ENCODE measurements around the gene RIOK1.

The RIOK1 gene

GRCh38 chr6:7410851-7411250, 21.2 kb downstream of the RIOK1 start:
- DNase-seq, result no peak

- DNase-seq, result no peak
Measured at GRCh38 chr6:7411328-7411727, 21.7 kb downstream of the RIOK1 start.

GRCh38 chr6:7413151-7413823, 23.7 kb downstream of the RIOK1 start:
- no peak for DNase-seq

GRCh38 chr6:7414811-7415210, 25.2 kb downstream of the RIOK1 start:
- DNase-seq, result no peak

- no peak for DNase-seq
Measured at GRCh38 chr6:7417684-7418083, 28.1 kb downstream of the RIOK1 start.

DNA sequence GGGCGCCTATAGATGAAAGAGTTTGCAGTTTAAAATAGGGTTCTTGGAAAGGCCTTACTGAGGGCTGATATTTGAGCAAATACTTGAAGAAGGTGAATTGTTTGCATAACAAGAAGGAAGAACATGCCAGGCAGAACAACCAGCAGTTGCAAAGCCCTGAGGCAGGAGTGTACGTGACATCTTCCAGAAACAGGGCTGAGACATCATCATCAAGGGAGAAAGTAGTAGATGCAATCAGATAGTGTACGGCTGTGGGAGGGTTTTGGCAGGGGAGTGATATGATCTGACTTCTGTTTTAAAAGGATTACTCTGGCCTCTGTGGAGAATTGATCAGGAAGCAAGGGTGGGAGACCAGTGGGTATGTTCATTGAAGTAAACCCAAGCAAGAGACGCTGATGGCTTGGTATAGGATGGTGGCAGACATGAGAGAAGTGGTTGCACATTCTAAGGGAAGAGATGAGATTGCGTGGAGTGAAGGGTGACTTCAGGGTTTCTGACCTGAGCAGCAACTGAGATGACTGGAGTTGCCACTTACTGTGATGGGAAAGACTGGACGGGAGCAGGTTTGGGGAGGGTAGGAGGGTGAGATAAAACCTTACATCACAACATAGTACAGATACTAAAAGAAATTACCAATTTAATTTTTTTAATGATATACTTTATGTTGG, 28.8 kb downstream of the RIOK1 start:
- no peak for DNase-seq

DNA sequence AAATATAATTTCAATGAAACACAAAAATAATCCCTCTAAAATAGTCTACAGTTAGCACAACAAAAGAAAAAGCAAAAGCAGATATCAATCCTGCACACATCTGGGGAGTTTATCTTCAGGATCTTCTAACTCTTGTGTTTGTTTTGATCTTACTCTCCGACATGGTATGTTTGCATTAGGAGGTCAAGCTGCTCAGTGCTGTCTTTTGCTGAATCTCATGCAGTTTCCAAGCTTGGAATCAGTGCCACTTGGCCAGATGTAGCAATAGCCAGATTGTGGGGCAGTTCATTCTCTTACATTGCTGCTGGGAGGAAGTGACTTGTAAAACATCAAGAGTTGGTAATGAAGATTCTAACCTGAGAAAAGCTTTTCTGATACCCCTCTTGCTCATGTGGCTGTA, 29.5 kb downstream of the RIOK1 start:
- DNase-seq, result no peak

GRCh38 chr6:7421066-7421465, 31.5 kb downstream of the RIOK1 start:
- DNase-seq, result no peak

DNA sequence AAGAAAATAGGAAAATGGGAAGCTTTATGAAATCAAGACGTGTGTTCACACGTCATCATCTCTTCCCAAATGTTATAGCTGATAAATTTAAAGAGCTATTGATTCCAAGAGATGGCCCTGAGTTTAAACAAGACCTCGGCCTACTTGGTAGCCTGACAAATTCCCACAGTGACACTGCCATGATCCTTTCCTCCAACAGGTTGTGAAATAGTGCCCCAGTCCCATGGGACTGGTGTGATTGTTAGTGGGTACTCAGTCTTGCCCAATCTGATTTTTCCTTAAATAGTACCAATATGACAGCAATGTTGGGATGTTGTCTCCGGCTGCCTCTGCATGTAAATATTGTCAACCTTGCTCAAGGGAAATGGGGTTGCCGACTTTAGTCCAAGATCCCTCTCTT, 34.5 kb downstream of the RIOK1 start:
- no peak for DNase-seq

DNA sequence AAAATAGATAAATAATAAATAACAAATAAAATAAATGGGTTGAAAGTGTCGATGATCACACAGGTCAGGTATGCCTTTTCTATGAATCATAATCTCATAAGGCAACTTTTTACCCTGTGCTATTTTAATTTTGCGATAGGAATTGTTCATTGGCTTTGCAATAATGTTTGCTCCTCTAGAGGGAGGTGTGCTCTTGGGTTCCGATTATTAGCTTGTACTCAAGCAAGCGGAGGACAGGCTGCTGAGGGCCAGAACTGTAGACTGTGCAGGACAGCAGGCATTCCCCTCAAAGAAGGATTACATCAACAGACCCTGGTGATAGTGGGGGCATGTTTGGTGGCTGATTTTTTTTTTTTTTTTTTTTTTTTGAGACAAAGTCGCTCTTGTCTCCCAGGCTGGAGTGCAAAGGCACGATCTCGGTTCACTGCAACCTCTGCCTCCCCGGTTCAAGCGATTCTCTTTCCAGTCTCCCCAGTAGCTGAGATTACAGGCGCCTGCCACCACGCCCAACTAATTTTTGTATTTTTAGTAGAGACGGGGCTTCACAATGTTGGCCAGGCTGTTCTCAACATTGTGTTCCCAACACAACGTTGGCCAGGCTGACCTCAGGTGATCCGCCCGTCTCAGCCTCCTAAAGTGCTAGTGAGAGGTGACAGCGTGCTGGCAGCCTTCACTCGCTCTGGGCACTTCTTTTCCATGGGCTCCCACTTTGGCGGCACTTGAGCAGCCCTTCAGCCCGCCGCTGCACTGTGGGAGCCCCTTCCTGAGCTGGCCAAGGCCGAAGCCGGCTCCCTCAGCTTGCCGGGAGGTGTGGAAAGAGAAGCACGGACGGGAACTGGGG, 35.6 kb downstream of the RIOK1 start:
- DNase-seq, result no peak

GRCh38 chr6:7425808-7426190, 36.2 kb downstream of the RIOK1 start:
- DNase-seq, result no peak

DNA sequence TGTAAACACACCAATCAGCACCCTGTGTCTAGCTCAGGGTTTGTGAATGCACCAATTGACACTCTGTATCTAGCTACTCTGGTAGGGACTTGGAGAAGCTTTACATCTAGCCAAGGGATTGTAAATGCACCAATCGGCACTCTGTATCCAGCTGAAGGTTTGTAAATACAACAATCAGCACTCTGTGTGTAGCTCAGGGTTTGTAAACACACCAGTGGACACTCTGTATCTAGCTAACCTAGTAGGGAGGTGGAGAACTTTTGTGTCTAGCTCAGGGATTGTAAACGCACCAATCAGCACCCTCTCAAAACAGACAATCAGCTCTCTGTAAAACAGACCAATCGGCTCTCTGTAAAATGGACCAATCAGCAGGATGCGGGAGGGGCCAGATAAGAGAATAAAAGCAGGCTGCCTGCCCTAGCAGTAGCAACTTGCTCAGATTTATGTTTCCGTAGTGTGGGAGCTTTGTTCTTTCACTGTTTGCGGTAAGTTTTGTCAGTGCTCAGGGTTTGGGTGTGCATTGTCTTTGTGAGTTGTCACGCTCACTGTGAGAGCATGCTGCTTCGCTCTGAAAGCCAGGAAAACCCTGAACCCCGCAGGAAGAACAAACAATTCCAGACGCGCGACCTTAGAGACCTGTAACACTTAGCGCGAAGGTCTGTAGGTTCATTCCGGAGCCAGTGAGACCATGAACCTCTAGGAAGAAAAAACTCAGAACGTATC, 37.0 kb downstream of the RIOK1 start:
- no peak for DNase-seq

GRCh38 chr6:7431313-7431673, 41.7 kb downstream of the RIOK1 start:
- DNase-seq, result no peak

- DNase-seq, result no peak
Measured at GRCh38 chr6:7431674-7432390, 42.2 kb downstream of the RIOK1 start.

GRCh38 chr6:7432391-7433120, 42.9 kb downstream of the RIOK1 start:
- DNase-seq, result no peak

DNA sequence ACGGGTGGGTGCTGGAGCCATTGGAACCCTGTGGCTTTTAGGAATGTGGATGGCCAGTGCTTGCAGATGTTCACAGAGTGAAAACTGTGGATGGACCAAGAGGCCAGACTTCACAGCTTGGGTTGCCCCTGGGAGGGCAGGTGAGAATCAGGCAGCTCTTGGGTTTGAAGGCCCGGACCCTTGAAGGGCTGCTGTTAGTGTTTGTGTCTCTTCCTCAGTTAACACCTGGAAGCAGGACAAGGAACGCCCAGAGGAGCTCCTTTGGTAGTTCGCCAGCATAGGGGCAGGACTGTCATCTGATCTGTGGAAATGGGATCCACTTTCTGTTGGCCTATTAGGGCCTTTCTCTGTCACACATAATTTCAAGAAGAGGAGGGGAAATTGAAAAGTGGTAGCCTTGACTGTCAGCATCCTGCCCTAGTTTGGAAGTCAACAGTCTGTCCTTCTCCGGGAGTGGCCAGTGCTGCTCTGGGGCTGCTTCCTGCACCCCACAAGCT, 43.6 kb downstream of the RIOK1 start:
- no peak for DNase-seq

DNA sequence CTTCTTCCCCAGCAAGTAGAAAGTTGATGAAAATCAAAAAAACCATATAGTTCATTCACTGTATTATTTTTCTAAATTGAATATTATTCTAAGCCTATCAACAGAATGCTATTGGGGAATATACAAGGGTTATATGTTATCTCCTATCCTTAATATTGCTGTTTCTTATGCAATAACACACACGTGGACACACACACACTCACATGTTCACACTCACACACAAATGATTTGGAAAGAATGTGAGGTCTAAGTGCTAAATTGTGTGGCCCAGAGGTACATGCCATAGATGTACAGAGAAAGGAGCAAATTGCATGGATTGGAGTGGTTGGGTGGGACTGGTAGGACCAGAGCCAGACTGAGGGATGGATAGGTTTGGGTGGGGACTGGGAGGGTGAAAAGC, 45.1 kb downstream of the RIOK1 start:
- DNase-seq, result no peak

DNA sequence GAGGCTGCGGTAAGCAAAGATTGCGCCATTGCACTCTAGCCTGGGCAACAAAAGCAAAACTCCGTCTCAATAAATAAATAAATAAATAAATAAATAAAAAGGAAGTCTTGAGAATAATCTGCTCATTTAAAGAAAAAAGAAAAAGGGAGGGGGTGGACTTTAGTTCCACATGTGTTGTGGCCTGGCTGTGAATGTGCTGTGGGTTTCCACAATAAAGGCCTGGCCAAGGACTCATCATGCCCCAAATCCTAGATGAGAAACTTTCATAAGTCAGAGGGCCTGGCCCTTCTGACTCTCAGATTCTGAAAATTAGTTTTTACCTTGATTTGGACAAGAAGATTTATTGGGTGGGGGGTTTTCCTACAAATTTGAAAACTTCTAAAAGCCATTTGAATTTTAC, 48.4 kb downstream of the RIOK1 start:
- DNase-seq, result no peak

DNA sequence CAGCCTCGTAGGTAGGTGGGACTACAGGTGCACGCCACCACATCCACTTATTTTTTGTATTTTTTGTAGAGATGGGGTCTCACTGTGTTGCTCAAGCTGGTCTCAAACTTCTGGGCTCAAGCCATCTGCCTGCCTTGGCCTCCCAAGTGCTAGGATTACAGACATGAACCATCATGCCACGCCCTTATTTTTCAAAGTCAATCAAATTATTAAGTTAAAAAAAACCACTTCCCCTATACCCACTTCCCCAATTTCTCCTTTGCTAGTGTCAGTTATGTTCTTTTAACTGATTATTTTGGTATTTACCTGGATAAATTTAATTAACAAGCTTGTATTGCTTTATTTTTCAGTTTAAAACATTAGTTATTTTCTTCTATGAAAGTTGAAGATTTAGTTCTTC, 49.6 kb downstream of the RIOK1 start:
- no peak for DNase-seq

- no peak for DNase-seq
Measured at GRCh38 chr6:7440476-7440875, 50.9 kb downstream of the RIOK1 start.

GRCh38 chr6:7441048-7441775, 51.6 kb downstream of the RIOK1 start:
- DNase-seq, result no peak
